Panc1 (cell line): ENCODE data around the gene TMTC2. TPM values are rescaled to one million over a fixed set of nuclear protein-coding genes. Genes with fewer than 3 reads are reported as not detected.

Source experiments
- ATAC-seq: fragments of 200-7000 bp; cut with Tn5 transposase; 2 replicates; pipeline ENCODE4 v1.9.1; 2020; ENCODE audit warnings: mild to moderate bottlenecking, moderate library complexity
- BruUV-seq: library from RNA; stranded (reverse); fragments of 400-500 nt; replicated peaks from 2 replicates; lab custom pipeline; 2021; lab: Mats Ljungman, UMichigan
- CTCF ChIA-PET: fragments of 300-600 bp; sonication (Branson Sonifier 250); formaldehyde crosslinking; loops from one replicate; lab custom pipeline; 2022; ENCODE audit warnings: antibody characterized with exemption; lab: Charles Lee
- POLR2A ChIA-PET: fragments of 300-600 bp; sonication (Branson Sonifier 250); formaldehyde crosslinking; loops from one replicate; lab custom pipeline; 2022; ENCODE audit warnings: antibody characterized with exemption; lab: Charles Lee
- DNase-seq: peaks from one replicate; pipeline ENCODE4 v3.0.0-alpha.2; 2010; ENCODE audit warnings: low read depth, low spot score
- H3K27ac ChIP-seq: 2 replicates; pipeline ENCODE4 v1.5.1; 2011; ENCODE audit warnings: mild to moderate bottlenecking, low read length, inconsistent platforms
- H3K27me3 ChIP-seq: fragments of 200-500 bp; sonication (Bioruptor generic); 2 replicates; pipeline ENCODE4 v1.6.0; 2014; ENCODE audit warnings: low read length, inconsistent platforms; ENCODE audit not compliant: control insufficient read depth, insufficient read depth
- H3K36me3 ChIP-seq: fragments of 200-500 bp; sonication (Bioruptor generic); 2 replicates; pipeline ENCODE4 v1.5.1; 2014; ENCODE audit warnings: inconsistent platforms, mild to moderate bottlenecking, low read length, moderate library complexity; ENCODE audit not compliant: control insufficient read depth, insufficient read depth
- H3K4me1 ChIP-seq: 2 replicates; pipeline ENCODE4 v1.5.1; 2011; ENCODE audit warnings: inconsistent platforms, mild to moderate bottlenecking, low read length, moderate library complexity; ENCODE audit not compliant: control insufficient read depth, insufficient read depth
- H3K4me3 ChIP-seq, 2 experiments: 2 replicates each; pipeline ENCODE4 v1.5.1; 2011 to 2012; ENCODE audit warnings: low read depth in 2 of 2, low read length in 2 of 2, mild to moderate bottlenecking in 2 of 2, inconsistent platforms in 1 of 2, moderate library complexity in 1 of 2
- H3K9me3 ChIP-seq: fragments of 200-500 bp; sonication (Bioruptor generic); 2 replicates; pipeline ENCODE4 v1.5.1; 2014; ENCODE audit warnings: low read depth, mild to moderate bottlenecking, inconsistent platforms, low read length, moderate library complexity; ENCODE audit not compliant: control insufficient read depth, insufficient read depth
- CTCF ChIP-seq: fragments of 450-650 bp; IDR thresholded peaks from 2 replicates; pipeline ENCODE4 v1.5.1; 2017; ENCODE audit warnings: mild to moderate bottlenecking
- POLR2AphosphoS5 ChIP-seq: IDR thresholded peaks from 2 replicates; pipeline ENCODE4 v1.6.1; 2012; ENCODE audit warnings: mild to moderate bottlenecking, low read depth, low read length, moderate library complexity
- REST ChIP-seq, 2 experiments: IDR thresholded peaks; 2 replicates each; pipeline ENCODE4 v1.6.1; 2011 to 2012; ENCODE audit warnings: low read depth in 2 of 2, control low read depth in 1 of 2, low read length in 1 of 2, mild to moderate bottlenecking in 1 of 2, moderate library complexity in 1 of 2; ENCODE audit not compliant: insufficient read depth in 1 of 2
- SIN3A ChIP-seq: IDR thresholded peaks from 2 replicates; pipeline ENCODE4 v1.6.1; 2012; ENCODE audit warnings: low read depth, mild to moderate bottlenecking, low read length, moderate library complexity, borderline replicate concordance; ENCODE audit not compliant: insufficient read depth
- TCF7L2 ChIP-seq: IDR thresholded peaks from 2 replicates; pipeline ENCODE4 v1.6.1; 2011; ENCODE audit warnings: mild to moderate bottlenecking, low read depth, low read length, inconsistent platforms
- in situ Hi-C: cut with HindIII; loops from 2 replicates; pipeline ENCODE4 v1.10.0; 2016; ENCODE audit warnings: low sequenced_read_pairs, low pct_unique_long_range_greater_than_20kb
- intact Hi-C: fragments of 100-400 bp; cut with micrococcal nuclease; formaldehyde crosslinking; loops from one replicate; pipeline ENCODE4 v1.10.0; 2022; ENCODE audit not compliant: unreplicated experiment
- total RNA-seq: library from RNA; stranded (reverse); gene quantifications from one replicate; pipeline ENCODE4 v1.2.1, GENCODE V29; 2021; ENCODE audit not compliant: unreplicated experiment

TMTC2 gene
- total RNA-seq, 1 experiment from 2014 or later = 5.7 TPM

- no TSS peak for BruUV-seq
- H3K4me1 ChIP-seq = no peaks in the 10 kb centered on the region
- H3K36me3 ChIP-seq = no peaks in the 10 kb centered on the region
- TF ChIP-seq REST (IDR thresholded peaks at IDR 0.05; ENCODE audit: insufficient read depth in 1 of 2, low read depth in 2 of 2, low read length in 1 of 2) (no peak), POLR2AphosphoS5 (no peak), CTCF (no peak), TCF7L2 (no peak), SIN3A (no peak)
- intact Hi-C loops = no loop called here
- H3K4me3 ChIP-seq = no peak overlapping the region
- no peak for DNase-seq
- H3K27ac ChIP-seq = no peak overlapping the region
- POLR2A ChIA-PET = no interaction called here
- no peaks in the 10 kb centered on the region for H3K27me3 ChIP-seq
- in situ Hi-C loops = no loop called here
- ATAC-seq = no peak
- CTCF ChIA-PET = no interaction called here
- H3K9me3 ChIP-seq = no peaks in the 10 kb centered on the region
Measured at GRCh38 chr12:82727886-82728285, 41.2 kb downstream of the TMTC2 start.

GRCh38 chr12:82728710-82729109, 42.0 kb downstream of the TMTC2 start:
- intact Hi-C loops (no loop called here), in situ Hi-C loops (no loop called here)
- Histone ChIP-seq H3K27ac (no peak overlapping the region), H3K27me3 (no peaks in the 10 kb centered on the region), H3K36me3 (no peaks in the 10 kb centered on the region), H3K4me1 (no peaks in the 10 kb centered on the region), H3K4me3 (no peak overlapping the region), H3K9me3 (no peaks in the 10 kb centered on the region)
- POLR2A ChIA-PET = no interaction called here
- DNase-seq (no peak), ATAC-seq (no peak)
- CTCF ChIA-PET = interaction anchor here (0.6 kb wide), 1 partner anchor 745 kb away, joined by 3 read pairs; no protein-coding TSS in a partner anchor
- no TSS peak for BruUV-seq
- TF ChIP-seq SIN3A (no peak), REST (IDR thresholded peaks at IDR 0.05; ENCODE audit: insufficient read depth in 1 of 2, low read depth in 2 of 2, low read length in 1 of 2) (no peak), TCF7L2 (no peak), CTCF (no peak), POLR2AphosphoS5 (no peak)
